GM21423 (cell line): ENCODE results near the gene BUD31.

ENCODE experiments used
- ATAC-seq: cut with Tn5 transposase; IDR thresholded peaks from one replicate; pipeline ENCODE4 v1.9.1; 2021; ENCODE audit warnings: mild to moderate bottlenecking, moderate library complexity; ENCODE audit not compliant: unreplicated experiment

Gene BUD31

GRCh38 chr7:99461221-99461620 lies 52.5 kb downstream of the BUD31 start:
- no peak for ATAC-seq

GRCh38 chr7:99465421-99465768 lies 56.6 kb downstream of the BUD31 start:
- ATAC-seq: no peak

GRCh38 chr7:99468336-99468918 lies 59.7 kb downstream of the BUD31 start:
- no peak for ATAC-seq
